IMR-90 (cell line): Measurements from ENCODE around the gene ZNF366.

Experiments used
- FOS ChIP-seq: fragments of 150-350 bp; IDR thresholded peaks from 2 replicates; pipeline ENCODE4 v1.6.1; 2016; ENCODE audit warnings: low read depth, low read length
- POLR2A ChIP-seq: IDR thresholded peaks from 2 replicates; pipeline ENCODE4 v1.6.1; 2012; ENCODE audit warnings: mild to moderate bottlenecking, low read depth, low read length
- RAD21 ChIP-seq: IDR thresholded peaks from 2 replicates; pipeline ENCODE4 v1.6.1; 2012; ENCODE audit warnings: low read length, improper control_type of control experiment
- RFX5 ChIP-seq: IDR thresholded peaks from 2 replicates; pipeline ENCODE4 v1.8.0; 2012; ENCODE audit warnings: low read depth, mild to moderate bottlenecking, low read length, moderate library complexity
- TF ChIP-seq, protein P1 (sequence below): conservative IDR thresholded peaks from 2 replicates; pipeline ENCODE4 v1.5.1; 2012; ENCODE audit warnings: mild to moderate bottlenecking, low read depth, low read length, improper control_type of control experiment
- TF ChIP-seq, protein P2 (sequence below): fragments of 150-350 bp; IDR thresholded peaks from 2 replicates; pipeline ENCODE4 v1.6.1; 2016; ENCODE audit warnings: low read depth, mild to moderate bottlenecking, low read length, moderate library complexity, borderline replicate concordance

DNA sequence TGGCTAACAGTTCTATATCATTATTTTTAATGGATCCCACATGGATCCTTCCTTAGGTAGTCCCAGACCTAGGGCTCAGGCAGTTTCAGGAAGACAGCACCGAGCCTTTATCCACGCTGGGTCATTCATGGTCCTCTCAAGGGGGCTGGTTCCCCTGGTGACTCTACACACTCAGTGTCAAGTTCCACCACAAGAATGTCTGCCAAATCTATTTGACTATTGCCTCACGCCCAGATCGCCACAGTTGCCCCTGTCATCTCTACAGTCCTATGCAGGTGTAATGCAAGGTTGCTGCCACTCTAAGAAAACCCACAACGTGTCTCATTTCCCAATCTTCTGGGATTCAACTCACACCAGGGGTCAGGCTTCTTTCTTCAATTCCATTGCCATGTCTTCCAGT lies 8.0 kb upstream of the ZNF366 start:
- TF ChIP-seq, protein P1, sequence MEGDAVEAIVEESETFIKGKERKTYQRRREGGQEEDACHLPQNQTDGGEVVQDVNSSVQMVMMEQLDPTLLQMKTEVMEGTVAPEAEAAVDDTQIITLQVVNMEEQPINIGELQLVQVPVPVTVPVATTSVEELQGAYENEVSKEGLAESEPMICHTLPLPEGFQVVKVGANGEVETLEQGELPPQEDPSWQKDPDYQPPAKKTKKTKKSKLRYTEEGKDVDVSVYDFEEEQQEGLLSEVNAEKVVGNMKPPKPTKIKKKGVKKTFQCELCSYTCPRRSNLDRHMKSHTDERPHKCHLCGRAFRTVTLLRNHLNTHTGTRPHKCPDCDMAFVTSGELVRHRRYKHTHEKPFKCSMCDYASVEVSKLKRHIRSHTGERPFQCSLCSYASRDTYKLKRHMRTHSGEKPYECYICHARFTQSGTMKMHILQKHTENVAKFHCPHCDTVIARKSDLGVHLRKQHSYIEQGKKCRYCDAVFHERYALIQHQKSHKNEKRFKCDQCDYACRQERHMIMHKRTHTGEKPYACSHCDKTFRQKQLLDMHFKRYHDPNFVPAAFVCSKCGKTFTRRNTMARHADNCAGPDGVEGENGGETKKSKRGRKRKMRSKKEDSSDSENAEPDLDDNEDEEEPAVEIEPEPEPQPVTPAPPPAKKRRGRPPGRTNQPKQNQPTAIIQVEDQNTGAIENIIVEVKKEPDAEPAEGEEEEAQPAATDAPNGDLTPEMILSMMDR = no peak
- TF ChIP-seq FOS (no peak), RAD21 (no peak), POLR2A (no peak), RFX5 (no peak)
- TF ChIP-seq, protein P2, sequence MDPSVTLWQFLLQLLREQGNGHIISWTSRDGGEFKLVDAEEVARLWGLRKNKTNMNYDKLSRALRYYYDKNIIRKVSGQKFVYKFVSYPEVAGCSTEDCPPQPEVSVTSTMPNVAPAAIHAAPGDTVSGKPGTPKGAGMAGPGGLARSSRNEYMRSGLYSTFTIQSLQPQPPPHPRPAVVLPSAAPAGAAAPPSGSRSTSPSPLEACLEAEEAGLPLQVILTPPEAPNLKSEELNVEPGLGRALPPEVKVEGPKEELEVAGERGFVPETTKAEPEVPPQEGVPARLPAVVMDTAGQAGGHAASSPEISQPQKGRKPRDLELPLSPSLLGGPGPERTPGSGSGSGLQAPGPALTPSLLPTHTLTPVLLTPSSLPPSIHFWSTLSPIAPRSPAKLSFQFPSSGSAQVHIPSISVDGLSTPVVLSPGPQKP = no peak
